Karpas-422 (cell line): ENCODE data around the gene CPT1C. TPM values are rescaled to one million over a fixed set of nuclear protein-coding genes. Genes with fewer than 3 reads are reported as not detected.
A peak's percentile ranks its signal among the peaks of the same experiment; 100 is the strongest.

Source experiments
- DNase-seq: peaks from one replicate; pipeline ENCODE4 v3.0.0-alpha.2; 2015
- H2AFZ ChIP-seq: fragments of 200-600 bp; sonication (generic); 2 replicates; pipeline ENCODE4 v1.6.1; 2014; ENCODE audit warnings: antibody characterized with exemption, low read length, mixed read lengths
- H3K27ac ChIP-seq: fragments of 200-600 bp; sonication (generic); 2 replicates; pipeline ENCODE4 v1.5.1; 2014; ENCODE audit warnings: mild to moderate bottlenecking, low read length, moderate library complexity
- H3K27me3 ChIP-seq: fragments of 200-600 bp; sonication (generic); 2 replicates; pipeline ENCODE4 v1.6.1; 2014; ENCODE audit warnings: low read length, mixed read lengths
- H3K36me3 ChIP-seq: fragments of 200-600 bp; sonication (generic); 2 replicates; pipeline ENCODE4 v1.6.1; 2014; ENCODE audit warnings: low read length, mixed read lengths; ENCODE audit not compliant: insufficient read depth
- H3K4me1 ChIP-seq: fragments of 200-600 bp; sonication (generic); 2 replicates; pipeline ENCODE4 v1.6.1; 2014; ENCODE audit warnings: mild to moderate bottlenecking, low read length, mixed read lengths
- H3K4me2 ChIP-seq: fragments of 200-600 bp; sonication (generic); 2 replicates; pipeline ENCODE4 v1.6.1; 2014; ENCODE audit warnings: low read length, low read depth, mild to moderate bottlenecking; ENCODE audit not compliant: poor library complexity, severe bottlenecking
- H3K4me3 ChIP-seq: fragments of 200-600 bp; sonication (generic); 2 replicates; pipeline ENCODE4 v1.5.1; 2014; ENCODE audit warnings: mild to moderate bottlenecking, antibody characterized with exemption, low read length, mixed read lengths
- H3K79me2 ChIP-seq: fragments of 200-600 bp; sonication (generic); 2 replicates; pipeline ENCODE4 v1.6.1; 2014; ENCODE audit warnings: mild to moderate bottlenecking, low read length, mixed read lengths
- H3K9ac ChIP-seq: fragments of 200-600 bp; sonication (generic); 2 replicates; pipeline ENCODE4 v1.6.0; 2014; ENCODE audit warnings: low read length
- H3K9me2 ChIP-seq: fragments of 200-600 bp; sonication (generic), shearing (Covaris generic); replicated peaks from 2 replicates; pipeline ENCODE4 v1.6.0; 2014; ENCODE audit warnings: mild to moderate bottlenecking, low read length, moderate library complexity; ENCODE audit not compliant: insufficient read depth
- H3K9me3 ChIP-seq: fragments of 300-700, 200-600 bp; sonication (generic); 2 replicates; pipeline ENCODE4 v1.6.1; 2014; ENCODE audit warnings: low read length, mixed read lengths
- H4K20me1 ChIP-seq: fragments of 200-600 bp; sonication (generic); 2 replicates; pipeline ENCODE4 v1.6.1; 2014; ENCODE audit warnings: mild to moderate bottlenecking, antibody characterized with exemption, low read length, low read depth; ENCODE audit not compliant: insufficient read depth
- total RNA-seq: library from RNA; depleted of rRNA; stranded (reverse); fragments of >200 nt; shearing (Covaris generic); gene quantifications from 2 replicates; pipeline ENCODE4 v1.2.3, GENCODE V29; 2014; ENCODE audit warnings: low replicate concordance

CPT1C gene
- total RNA-seq, 1 experiment from 2014 or later, result 0.26 TPM

DNA sequence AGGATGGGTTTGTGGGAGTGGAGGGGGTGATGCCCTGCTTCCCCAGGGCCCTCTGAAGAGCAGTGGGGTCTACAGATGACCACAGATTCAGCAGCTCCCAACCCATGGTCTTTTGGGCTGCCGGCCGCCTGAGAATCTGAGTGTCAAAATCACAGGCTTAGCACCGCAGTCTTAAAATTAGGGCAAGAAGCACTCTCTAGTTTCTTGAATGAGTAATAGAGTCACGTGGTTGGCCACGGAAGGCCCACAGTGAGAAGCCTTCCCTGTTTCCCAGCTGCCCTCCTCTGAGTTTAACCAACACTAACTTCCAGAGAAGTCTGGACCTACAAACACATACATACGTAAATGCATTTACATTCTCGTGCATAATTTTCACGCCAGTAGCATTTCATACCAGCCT, 8.6 kb upstream of the CPT1C start:
- Histone ChIP-seq H3K4me3 (no peak overlapping the region), H3K9me2 (no peaks in the 10 kb centered on the region), H3K4me2 (no peak overlapping the region), H3K4me1 (peaks cover 29% of the 10 kb centered on the region), H3K27ac (no peak overlapping the region), H3K27me3 (no peaks in the 10 kb centered on the region), H3K36me3 (peaks cover 46% of the 10 kb centered on the region), H4K20me1 (peaks cover 64% of the 10 kb centered on the region), H3K9me3 (no peaks in the 10 kb centered on the region), H3K9ac (no peak overlapping the region), H3K79me2 (peaks cover 50% of the 10 kb centered on the region), H2AFZ (no peak overlapping the region)
- peak; percentile 39 for DNase-seq

DNA sequence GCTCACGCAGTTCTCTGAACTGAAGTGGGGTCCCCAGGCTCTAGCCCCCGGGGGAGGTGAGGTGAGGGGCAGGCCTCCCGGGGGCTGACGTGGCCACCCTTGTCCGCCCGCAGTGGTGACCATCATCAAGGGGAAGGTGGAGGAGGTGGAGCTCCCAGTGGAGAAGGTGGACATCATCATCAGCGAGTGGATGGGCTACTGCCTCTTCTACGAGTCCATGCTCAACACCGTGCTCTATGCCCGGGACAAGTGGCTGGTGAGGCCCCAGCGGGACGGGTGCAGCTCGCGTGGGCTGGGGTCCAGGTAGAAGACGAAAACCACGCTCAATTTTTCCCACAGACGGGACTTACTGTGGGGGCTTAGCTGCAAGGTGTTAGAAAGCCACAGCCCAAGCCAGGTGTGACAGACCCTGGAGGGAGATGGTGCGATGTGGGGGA, 7.1 kb upstream of the CPT1C start:
- Histone ChIP-seq H4K20me1 (peaks cover 57% of the 10 kb centered on the region), H3K9ac (no peak overlapping the region), H3K9me3 (no peaks in the 10 kb centered on the region), H3K27ac (no peak overlapping the region), H3K4me2 (no peak overlapping the region), H3K4me3 (no peak overlapping the region), H3K9me2 (no peaks in the 10 kb centered on the region), H3K36me3 (peaks cover 46% of the 10 kb centered on the region), H3K27me3 (no peaks in the 10 kb centered on the region), H3K79me2 (peaks cover 34% of the 10 kb centered on the region), H3K4me1 (peaks cover 23% of the 10 kb centered on the region), H2AFZ (no peak overlapping the region)
- no peak for DNase-seq

DNA sequence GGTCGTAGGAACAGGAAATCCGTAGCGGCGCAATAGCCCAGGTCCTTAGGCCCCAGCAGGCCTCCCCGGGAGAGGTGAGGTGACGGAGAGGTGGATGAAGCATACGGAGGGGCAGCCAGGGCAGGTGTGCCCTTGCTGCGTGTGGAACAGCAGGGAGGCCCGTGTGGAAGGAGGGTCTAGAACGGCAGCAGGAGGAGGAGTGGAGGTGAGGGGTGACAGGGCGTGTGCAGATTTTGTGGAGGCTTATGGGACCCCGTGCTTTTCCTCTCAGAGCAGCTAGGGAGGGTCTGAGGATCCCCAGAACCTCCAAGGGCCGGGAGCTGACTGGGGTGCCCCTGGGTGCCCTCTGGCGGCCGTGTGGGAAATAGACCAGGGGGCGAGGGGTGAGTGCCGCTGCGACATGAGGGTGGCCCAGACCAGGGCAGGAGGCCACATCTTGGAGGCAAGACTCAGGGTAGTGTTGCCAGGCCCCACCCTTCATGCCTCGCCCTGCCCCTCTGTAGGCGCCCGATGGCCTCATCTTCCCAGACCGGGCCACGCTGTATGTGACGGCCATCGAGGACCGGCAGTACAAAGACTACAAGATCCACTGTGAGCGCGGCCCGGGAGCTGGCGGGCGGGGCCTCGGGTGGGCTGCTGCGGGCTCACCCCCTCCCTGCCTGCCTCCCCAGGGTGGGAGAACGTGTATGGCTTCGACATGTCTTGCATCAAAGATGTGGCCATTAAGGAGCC, 6.5 kb upstream of the CPT1C start:
- no peaks in the 10 kb centered on the region for H3K9me2 ChIP-seq
- H3K4me2 ChIP-seq, result no peak overlapping the region
- H3K4me1 ChIP-seq, result peaks cover 17% of the 10 kb centered on the region
- no peaks in the 10 kb centered on the region for H3K27me3 ChIP-seq
- peaks cover 28% of the 10 kb centered on the region for H3K79me2 ChIP-seq
- H3K9me3 ChIP-seq, result no peaks in the 10 kb centered on the region
- no peak overlapping the region for H3K4me3 ChIP-seq
- H3K27ac ChIP-seq, result no peak overlapping the region
- DNase-seq, result peak; percentile 87
- H4K20me1 ChIP-seq, result peaks cover 52% of the 10 kb centered on the region
- H3K36me3 ChIP-seq, result peaks cover 46% of the 10 kb centered on the region
- no peak overlapping the region for H3K9ac ChIP-seq
- no peak overlapping the region for H2AFZ ChIP-seq

DNA sequence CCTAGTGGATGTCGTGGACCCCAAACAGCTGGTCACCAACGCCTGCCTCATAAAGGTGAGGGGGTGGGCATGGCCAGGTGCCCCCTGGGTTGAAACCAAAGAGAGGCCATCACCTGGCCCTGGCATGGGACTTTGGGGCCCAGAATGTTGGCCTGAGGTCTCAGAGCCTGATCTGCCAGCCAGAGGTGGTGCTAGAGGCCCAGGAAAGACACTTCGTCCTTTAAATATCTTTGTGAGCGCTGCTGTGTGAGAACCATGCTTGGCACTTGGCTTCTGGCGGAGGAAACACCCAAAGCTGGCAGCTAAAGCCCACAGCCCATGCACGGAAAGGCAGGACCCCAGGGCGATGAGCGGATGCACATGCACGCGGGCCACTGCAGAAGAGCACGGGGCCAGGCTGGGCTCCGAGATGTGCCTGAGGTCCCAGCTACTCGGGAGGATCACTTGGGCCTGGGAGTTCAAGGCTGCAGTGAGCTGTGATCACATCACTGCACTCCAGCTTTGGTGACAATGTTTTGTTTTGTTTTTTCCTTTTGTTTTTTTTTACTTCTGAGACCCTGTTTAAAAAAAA, 5.8 kb upstream of the CPT1C start:
- H3K4me1 ChIP-seq, result peaks cover 11% of the 10 kb centered on the region
- peaks cover 22% of the 10 kb centered on the region for H3K79me2 ChIP-seq
- H3K27ac ChIP-seq, result no peak overlapping the region
- no peak overlapping the region for H2AFZ ChIP-seq
- no peak overlapping the region for H3K9ac ChIP-seq
- no peak for DNase-seq
- H3K4me2 ChIP-seq, result no peak overlapping the region
- H3K36me3 ChIP-seq, result peaks cover 46% of the 10 kb centered on the region
- H3K9me3 ChIP-seq, result no peaks in the 10 kb centered on the region
- H3K4me3 ChIP-seq, result no peak overlapping the region
- H3K27me3 ChIP-seq, result no peaks in the 10 kb centered on the region
- H3K9me2 ChIP-seq, result no peaks in the 10 kb centered on the region
- peaks cover 45% of the 10 kb centered on the region for H4K20me1 ChIP-seq

DNA sequence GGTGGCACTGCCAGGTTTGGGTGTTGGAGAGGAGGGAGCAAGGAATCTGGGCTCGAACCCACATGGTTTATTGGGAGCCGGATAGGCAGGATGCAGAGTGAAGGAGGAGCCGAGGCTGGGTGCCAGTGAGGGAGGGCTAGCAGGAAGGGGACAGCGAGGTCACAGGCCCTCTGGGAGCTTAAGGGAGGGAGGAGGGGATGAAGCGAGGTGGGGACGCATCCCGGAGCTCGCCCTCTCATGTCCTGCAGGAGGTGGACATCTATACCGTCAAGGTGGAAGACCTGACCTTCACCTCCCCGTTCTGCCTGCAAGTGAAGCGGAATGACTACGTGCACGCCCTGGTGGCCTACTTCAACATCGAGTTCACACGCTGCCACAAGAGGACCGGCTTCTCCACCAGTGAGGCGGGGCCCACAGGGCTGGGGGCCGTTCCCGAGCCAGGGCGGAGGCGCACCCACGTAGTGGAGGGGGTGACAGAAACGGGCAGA, 5.0 kb upstream of the CPT1C start:
- Histone ChIP-seq H3K4me2 (no peak overlapping the region), H3K27ac (no peak overlapping the region), H3K27me3 (no peaks in the 10 kb centered on the region), H3K9me3 (no peaks in the 10 kb centered on the region), H3K4me1 (peaks cover 3% of the 10 kb centered on the region), H2AFZ (no peak overlapping the region), H3K9ac (no peak overlapping the region), H3K4me3 (no peak overlapping the region), H3K36me3 (peaks cover 45% of the 10 kb centered on the region), H3K9me2 (no peaks in the 10 kb centered on the region), H3K79me2 (peaks cover 14% of the 10 kb centered on the region), H4K20me1 (peaks cover 40% of the 10 kb centered on the region)
- DNase-seq, result no peak

DNA sequence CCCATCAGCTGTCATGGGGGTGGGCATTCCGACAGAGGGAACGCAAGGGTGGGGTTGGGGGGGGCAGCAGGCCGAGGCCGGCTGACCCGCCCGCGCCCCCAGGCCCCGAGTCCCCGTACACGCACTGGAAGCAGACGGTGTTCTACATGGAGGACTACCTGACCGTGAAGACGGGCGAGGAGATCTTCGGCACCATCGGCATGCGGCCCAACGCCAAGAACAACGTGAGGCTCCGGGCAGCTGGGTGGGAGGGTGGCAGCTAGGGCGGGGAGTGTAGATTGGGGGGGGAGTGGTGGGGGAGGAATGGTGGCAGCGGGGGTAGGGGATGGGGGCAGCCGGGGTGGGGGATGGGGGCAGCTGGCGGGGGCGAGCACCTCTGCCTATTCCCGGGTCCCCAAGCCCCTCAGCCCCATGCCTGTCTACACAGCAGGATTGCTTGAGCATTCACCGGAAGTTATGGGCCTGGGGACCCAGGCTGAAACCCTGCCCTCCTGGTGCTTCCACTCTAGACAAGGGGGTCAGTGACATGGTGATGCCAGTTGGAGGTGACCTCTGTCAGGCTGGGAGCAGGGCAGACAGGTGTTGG, 4.3 kb upstream of the CPT1C start:
- H3K4me3 ChIP-seq, result no peak overlapping the region
- H3K9me3 ChIP-seq, result no peaks in the 10 kb centered on the region
- no peaks in the 10 kb centered on the region for H3K9me2 ChIP-seq
- H3K27me3 ChIP-seq, result no peaks in the 10 kb centered on the region
- peaks cover 35% of the 10 kb centered on the region for H4K20me1 ChIP-seq
- H3K79me2 ChIP-seq, result peaks cover 9% of the 10 kb centered on the region
- H3K9ac ChIP-seq, result no peak overlapping the region
- H3K27ac ChIP-seq, result no peak overlapping the region
- no peaks in the 10 kb centered on the region for H3K4me1 ChIP-seq
- no peak overlapping the region for H2AFZ ChIP-seq
- H3K4me2 ChIP-seq, result no peak overlapping the region
- peaks cover 40% of the 10 kb centered on the region for H3K36me3 ChIP-seq
- DNase-seq, result no peak

DNA sequence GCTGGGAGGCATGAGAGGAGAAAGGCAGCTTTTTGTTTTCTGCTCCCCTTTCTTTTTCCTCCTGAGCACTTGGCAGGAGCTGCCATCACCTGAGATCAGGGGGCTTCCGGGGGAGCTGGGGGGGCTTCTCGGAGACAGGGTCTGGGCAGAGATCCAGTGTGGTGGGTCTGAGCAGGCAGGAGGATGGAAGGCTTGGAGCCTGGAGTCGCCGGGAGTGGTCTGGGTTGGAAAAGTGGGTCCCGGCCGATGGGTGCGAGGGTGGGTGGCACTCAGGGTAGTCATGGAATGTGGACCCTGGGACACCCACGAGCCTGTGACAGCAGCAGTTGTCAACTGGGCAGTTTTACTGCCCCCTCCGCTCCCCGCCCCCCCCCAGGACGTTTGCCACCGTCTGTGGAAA, 3.8 kb upstream of the CPT1C start:
- no peaks in the 10 kb centered on the region for H3K4me1 ChIP-seq
- no peak overlapping the region for H3K4me2 ChIP-seq
- peaks cover 4% of the 10 kb centered on the region for H3K79me2 ChIP-seq
- no peak overlapping the region for H2AFZ ChIP-seq
- H3K9me3 ChIP-seq, result no peaks in the 10 kb centered on the region
- H4K20me1 ChIP-seq, result peaks cover 30% of the 10 kb centered on the region
- no peak overlapping the region for H3K4me3 ChIP-seq
- no peak overlapping the region for H3K9ac ChIP-seq
- no peaks in the 10 kb centered on the region for H3K9me2 ChIP-seq
- no peak for DNase-seq
- H3K27me3 ChIP-seq, result no peaks in the 10 kb centered on the region
- H3K27ac ChIP-seq, result no peak overlapping the region
- H3K36me3 ChIP-seq, result peaks cover 35% of the 10 kb centered on the region

DNA sequence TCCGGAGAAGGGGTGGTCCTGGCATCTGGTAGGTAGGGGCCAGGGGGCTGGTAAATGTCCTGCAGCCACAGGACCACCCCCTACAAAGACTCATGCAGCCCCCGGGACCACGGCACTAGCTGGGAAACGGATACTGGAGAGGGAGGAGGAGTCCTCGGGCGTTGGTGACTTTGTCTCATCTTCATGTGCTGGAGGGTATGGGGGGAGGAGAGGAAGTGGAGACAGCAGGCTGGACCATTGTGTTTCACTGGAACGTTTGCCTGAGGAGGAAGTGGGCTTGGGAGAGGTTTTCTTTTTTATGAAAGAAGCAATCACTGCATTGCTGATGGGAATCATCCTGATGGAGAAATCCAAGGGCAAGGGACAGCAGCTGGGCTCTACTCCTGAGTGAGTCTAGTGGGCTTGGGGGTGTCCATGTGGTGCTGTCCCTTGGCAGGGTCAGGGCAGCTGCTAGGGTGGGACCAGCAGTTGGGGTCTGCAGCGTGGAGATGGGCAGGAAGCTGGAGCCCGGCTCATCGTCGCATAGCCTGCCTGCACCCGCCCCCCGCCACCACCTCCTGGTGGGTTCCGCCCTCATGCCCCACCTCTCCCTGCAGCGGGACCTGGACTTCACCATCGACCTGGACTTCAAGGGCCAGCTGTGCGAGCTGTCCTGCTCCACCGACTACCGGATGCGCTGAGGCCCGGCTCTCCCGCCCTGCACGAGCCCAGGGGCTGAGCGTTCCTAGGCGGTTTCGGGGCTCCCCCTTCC, 3.2 kb upstream of the CPT1C start:
- H3K36me3 ChIP-seq, result peaks cover 30% of the 10 kb centered on the region
- no peak overlapping the region for H3K9ac ChIP-seq
- no peaks in the 10 kb centered on the region for H3K27me3 ChIP-seq
- H3K4me2 ChIP-seq, result no peak overlapping the region
- H3K9me2 ChIP-seq, result no peaks in the 10 kb centered on the region
- H3K9me3 ChIP-seq, result no peaks in the 10 kb centered on the region
- no peaks in the 10 kb centered on the region; the same call in 1 of the 2 replicates for H3K79me2 ChIP-seq
- no peak overlapping the region for H3K4me3 ChIP-seq
- no peak overlapping the region for H3K27ac ChIP-seq
- DNase-seq, result no peak
- peaks cover 29% of the 10 kb centered on the region; the same call in 1 of the 2 replicates for H4K20me1 ChIP-seq
- H2AFZ ChIP-seq, result no peak overlapping the region
- H3K4me1 ChIP-seq, result no peaks in the 10 kb centered on the region
